GM12864 (cell line): Measurements from ENCODE around the gene ARHGAP24.

Source experiments
- DNase-seq: peaks from one replicate; pipeline ENCODE4 v3.0.0-alpha.2; 2011; ENCODE audit warnings: low read depth
- H3K4me3 ChIP-seq: 2 replicates; pipeline ENCODE4 v1.5.1; 2011; ENCODE audit warnings: mild to moderate bottlenecking, low read depth, low read length, control low read depth
- CTCF ChIP-seq: IDR thresholded peaks from 2 replicates; pipeline ENCODE4 v1.5.1; 2011; ENCODE audit warnings: low read depth, mild to moderate bottlenecking, moderate library complexity, low read length, control low read depth, inconsistent platforms; ENCODE audit errors: missing control alignments

ARHGAP24 gene

GRCh38 chr4:85431881-85432485 lies 43.0 kb upstream of the ARHGAP24 start:
- H3K4me3 ChIP-seq = no peak overlapping the region
- DNase-seq = no peak
- no peak for TF ChIP-seq CTCF

GRCh38 chr4:85445050-85445639 lies 29.8 kb upstream of the ARHGAP24 start:
- TF ChIP-seq CTCF = no peak
- no peak overlapping the region for H3K4me3 ChIP-seq
- DNase-seq = no peak

- no peak for DNase-seq
- no peak for TF ChIP-seq CTCF
- H3K4me3 ChIP-seq = no peak overlapping the region
These were observed 28.6 kb upstream of the ARHGAP24 start for GRCh38 chr4:85446141-85446861.

- H3K4me3 ChIP-seq = no peak overlapping the region
- DNase-seq = peak; percentile 29
- no peak for TF ChIP-seq CTCF
These were observed 25.8 kb upstream of the ARHGAP24 start for GRCh38 chr4:85448906-85449890.

GRCh38 chr4:85452058-85452731 lies 22.8 kb upstream of the ARHGAP24 start:
- no peak for TF ChIP-seq CTCF

GRCh38 chr4:85455942-85456341 lies 19.0 kb upstream of the ARHGAP24 start:
- H3K4me3 ChIP-seq = no peak overlapping the region
- DNase-seq = no peak
- TF ChIP-seq CTCF = no peak

More at GRCh38 chr4:85452058-85452731, 22.8 kb upstream of the ARHGAP24 start:
- DNase-seq = no peak
- no peak overlapping the region for H3K4me3 ChIP-seq
